CD1c-positive myeloid dendritic cell (primary cell): Measurements from ENCODE around the gene CYSRT1.

Experiments used
- DNase-seq: peaks from one replicate; pipeline ENCODE4 v3.0.0-alpha.2; 2016; ENCODE audit errors: extremely low spot score

Gene CYSRT1

DNA sequence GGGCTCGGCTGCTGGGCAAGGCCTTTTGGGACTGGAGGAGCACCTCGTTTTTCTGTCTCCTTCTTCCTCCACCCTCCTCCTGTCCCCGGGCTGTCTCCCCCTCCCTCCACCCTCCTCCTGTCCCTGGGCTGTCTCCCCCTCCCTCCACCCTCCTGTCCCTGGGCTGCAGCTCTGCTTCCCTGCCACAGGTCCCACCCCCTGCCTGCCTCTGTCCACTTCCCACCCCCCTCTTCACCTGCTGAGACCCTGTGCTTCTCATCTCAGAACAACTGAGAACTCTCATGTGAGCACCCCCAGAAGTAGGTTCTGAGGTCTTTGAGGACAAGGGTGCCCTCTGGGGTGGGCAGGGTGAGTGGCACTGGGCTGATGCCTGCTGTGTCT lies 46.7 kb downstream of the CYSRT1 start:
- no peak for DNase-seq

DNA sequence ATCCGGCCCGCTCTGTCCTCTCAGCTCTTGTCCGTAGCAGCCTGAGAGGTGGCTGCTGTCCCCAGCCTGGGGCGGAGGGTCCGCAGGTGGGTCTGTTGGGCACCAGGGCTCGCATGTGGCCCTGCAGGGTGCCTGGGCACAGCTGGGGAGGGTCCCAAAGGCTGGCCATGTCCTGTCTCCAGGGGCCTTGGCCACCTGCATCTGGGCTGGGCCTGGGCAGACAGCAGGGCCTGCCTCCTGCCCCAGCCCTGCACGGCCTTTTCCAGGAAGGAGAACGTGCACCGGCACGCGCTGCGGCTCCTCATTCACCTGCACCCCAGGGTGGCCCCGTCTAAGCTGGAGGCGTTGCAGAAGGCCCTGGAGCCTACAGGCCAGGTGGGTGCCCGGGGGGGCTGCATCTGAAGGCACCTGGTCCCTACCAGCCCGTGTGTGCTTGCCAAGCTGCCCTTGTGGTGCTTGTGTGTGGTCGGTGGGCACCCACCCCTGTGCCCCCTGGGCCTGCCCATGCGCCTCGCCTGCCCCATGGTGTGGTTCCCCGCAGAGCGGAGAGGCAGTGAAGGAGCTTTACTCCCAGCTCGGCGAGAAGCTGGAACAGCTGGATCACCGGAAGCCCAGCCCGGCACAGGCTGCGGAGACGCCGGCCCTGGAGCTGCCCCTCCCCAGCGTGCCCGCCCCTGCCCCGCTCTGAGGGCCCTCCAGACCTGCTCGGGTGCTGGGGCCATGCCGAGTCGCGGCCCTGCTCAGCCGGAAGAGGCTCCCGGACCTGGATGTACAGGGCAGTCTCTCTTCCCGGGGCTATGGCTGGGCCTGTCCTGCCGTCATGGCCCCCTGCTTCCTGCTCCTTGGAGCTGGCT lies 47.5 kb downstream of the CYSRT1 start:
- DNase-seq = no peak

DNA sequence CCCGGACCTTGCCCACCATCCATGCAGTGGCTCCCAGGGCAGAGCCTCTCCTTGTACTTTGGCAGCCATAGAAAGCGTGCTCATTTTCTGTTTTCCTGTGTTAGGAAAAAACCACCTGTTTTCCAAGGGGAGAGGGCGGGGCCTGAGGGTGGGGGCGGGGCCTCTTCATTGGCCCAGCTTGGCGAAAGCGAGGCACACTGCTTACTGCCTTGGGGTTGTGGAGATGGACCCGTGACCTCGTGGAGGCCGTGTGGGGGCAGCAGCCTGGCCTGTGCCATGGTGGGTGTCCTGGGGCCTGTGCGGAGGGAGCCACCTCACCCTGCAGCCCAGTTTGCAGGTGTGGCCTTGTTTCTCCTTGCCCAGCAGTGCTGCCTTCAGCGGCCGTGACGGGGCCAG lies 48.1 kb downstream of the CYSRT1 start:
- DNase-seq = no peak

DNA sequence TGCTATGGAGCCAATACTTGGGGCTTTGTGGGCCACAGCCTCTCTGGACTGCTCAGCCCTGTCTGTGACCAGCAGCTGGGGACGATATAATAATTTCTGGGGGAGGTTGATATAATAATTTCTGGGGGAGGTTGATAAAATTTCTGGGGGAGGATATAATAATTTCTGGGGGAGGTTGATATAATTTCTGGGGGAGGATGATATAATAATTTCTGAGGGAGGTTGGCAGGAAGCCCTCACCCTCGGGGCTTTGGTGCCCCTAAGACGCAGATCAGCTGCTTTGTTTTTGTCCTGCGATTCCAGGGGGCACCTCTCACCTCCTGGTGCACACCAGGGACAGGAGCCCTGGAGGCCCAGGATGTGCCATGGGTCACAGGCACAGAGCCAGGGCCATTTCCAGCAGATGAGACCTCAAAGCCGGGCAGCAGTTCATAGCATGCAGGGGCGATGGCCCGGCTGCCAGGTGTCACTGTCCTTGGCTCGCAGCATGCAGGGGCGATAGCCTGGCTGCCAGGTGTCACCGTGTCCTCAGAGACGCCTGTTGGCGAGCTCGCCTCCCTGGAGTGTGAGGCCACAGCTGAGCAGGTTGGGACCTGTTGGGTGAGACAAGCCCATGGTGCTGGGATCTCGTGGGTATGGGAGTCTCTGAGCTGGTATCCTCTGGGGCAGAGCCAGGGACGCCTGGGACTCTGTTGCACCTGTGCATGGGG lies 48.8 kb downstream of the CYSRT1 start:
- DNase-seq = no peak

DNA sequence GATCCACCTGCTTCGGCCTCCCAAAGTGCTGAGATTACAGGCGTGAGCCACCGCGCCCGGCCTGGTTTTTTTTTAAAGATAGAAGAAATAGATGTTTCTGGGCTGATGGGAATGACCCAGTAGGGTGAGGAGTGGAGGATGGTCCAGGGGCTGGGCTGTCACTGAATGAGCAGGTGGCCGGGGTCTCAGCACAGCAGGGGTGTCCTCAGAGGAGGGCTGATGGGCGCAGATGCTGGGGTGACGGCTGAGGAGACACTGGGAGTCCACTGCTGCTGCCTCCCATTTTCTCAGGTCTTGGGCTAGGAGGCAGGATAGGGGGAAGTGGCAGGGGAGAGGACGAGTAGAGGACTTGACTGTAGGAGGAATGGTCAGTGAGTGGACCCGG lies 50.2 kb downstream of the CYSRT1 start:
- no peak for DNase-seq
